HUES6 (cell line): ENCODE data around the gene AFAP1.

Experiments used
- H3K27ac ChIP-seq: 2 replicates; pipeline ENCODE4 v1.7.0; 2013; ENCODE audit warnings: low read depth, mild to moderate bottlenecking, low read length, inconsistent platforms
- H3K27me3 ChIP-seq: 2 replicates; pipeline ENCODE4 v1.6.1; 2013; ENCODE audit warnings: low read length; ENCODE audit not compliant: control insufficient read depth, insufficient read depth
- H3K36me3 ChIP-seq: 2 replicates; pipeline ENCODE4 v1.6.1; 2013; ENCODE audit warnings: low read length; ENCODE audit not compliant: control insufficient read depth, insufficient read depth
- H3K4me1 ChIP-seq: 2 replicates; pipeline ENCODE4 v1.6.1; 2013; ENCODE audit warnings: low read length; ENCODE audit not compliant: control insufficient read depth, insufficient read depth
- H3K4me3 ChIP-seq: 2 replicates; pipeline ENCODE4 v1.5.1; 2013; ENCODE audit warnings: low read depth, low read length
- H3K9ac ChIP-seq: one replicate; pipeline ENCODE4 v1.6.1; 2013; ENCODE audit warnings: mild to moderate bottlenecking, low read length
- H3K9me3 ChIP-seq: 2 replicates; pipeline ENCODE4 v1.6.1; 2013; ENCODE audit warnings: low read depth, low read length; ENCODE audit not compliant: control insufficient read depth, insufficient read depth

AFAP1 gene, protein sequence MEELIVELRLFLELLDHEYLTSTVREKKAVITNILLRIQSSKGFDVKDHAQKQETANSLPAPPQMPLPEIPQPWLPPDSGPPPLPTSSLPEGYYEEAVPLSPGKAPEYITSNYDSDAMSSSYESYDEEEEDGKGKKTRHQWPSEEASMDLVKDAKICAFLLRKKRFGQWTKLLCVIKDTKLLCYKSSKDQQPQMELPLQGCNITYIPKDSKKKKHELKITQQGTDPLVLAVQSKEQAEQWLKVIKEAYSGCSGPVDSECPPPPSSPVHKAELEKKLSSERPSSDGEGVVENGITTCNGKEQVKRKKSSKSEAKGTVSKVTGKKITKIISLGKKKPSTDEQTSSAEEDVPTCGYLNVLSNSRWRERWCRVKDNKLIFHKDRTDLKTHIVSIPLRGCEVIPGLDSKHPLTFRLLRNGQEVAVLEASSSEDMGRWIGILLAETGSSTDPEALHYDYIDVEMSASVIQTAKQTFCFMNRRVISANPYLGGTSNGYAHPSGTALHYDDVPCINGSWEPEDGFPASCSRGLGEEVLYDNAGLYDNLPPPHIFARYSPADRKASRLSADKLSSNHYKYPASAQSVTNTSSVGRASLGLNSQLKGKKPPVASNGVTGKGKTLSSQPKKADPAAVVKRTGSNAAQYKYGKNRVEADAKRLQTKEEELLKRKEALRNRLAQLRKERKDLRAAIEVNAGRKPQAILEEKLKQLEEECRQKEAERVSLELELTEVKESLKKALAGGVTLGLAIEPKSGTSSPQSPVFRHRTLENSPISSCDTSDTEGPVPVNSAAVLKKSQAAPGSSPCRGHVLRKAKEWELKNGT

DNA sequence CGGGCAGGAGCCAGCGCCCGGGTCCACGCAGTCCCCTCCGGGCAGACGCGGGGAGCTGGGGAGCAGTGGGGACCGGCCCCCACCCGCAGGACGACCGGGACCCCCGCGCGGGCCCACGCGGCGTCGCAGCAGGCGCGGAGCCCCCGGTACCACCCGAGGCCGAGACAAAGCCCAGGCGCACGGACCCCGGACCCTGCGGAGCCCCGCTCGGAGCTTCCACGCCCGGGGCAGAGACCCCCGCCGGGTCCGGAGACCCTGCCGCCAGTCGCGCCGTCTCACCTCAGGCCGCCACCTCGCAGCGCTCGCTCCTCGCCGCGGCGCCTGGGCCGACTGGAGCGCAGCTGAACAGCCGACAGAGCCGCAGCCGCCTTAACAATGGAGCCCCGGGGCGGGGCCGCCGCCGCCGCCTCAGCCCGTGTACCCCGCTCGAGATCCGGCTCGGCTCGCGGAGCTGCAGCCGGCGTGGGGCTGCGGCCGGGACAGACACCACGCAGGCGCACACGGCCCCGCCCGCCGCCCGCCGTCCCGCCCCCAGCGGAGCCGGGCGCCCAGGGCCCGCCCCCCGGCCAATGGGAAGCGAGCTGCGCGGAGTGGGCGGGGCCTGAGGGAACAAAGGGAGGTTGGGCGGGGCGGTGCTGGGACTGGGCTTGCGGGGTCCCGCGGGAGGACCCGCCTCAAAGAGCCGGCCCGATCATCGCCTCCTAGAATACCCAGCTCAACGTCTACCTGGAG is at the start of gene AFAP1:
AFAP1 (minus strand) TSS at position 485 of the 732 bp plus-strand sequence. CDS start 67,783 bp downstream, outside the sequence.
- H3K4me3 ChIP-seq, result peak within 1 kb of the TSS; percentile 81
- H3K9ac ChIP-seq, result peak within 1 kb of the TSS; percentile 86
- peak within 1 kb of the TSS; percentile 69; the same call in 1 of the 2 replicates for H3K27ac ChIP-seq
- peaks cover 22% of the 10 kb centered on the region for H3K4me1 ChIP-seq
- no peaks in the 10 kb centered on the region for H3K27me3 ChIP-seq
- no peaks in the 10 kb centered on the region for H3K36me3 ChIP-seq
- no peaks in the 10 kb centered on the region for H3K9me3 ChIP-seq

GRCh38 chr4:7988437-7988836 is 48.8 kb upstream of the AFAP1 start:
- no peak overlapping the region for H3K9ac ChIP-seq
- no peak overlapping the region for H3K4me3 ChIP-seq
- no peaks in the 10 kb centered on the region for H3K27me3 ChIP-seq
- no peaks in the 10 kb centered on the region for H3K36me3 ChIP-seq
- no peaks in the 10 kb centered on the region for H3K9me3 ChIP-seq
- no peak overlapping the region for H3K27ac ChIP-seq
- peaks cover 18% of the 10 kb centered on the region; the same call in 1 of the 2 replicates for H3K4me1 ChIP-seq

DNA sequence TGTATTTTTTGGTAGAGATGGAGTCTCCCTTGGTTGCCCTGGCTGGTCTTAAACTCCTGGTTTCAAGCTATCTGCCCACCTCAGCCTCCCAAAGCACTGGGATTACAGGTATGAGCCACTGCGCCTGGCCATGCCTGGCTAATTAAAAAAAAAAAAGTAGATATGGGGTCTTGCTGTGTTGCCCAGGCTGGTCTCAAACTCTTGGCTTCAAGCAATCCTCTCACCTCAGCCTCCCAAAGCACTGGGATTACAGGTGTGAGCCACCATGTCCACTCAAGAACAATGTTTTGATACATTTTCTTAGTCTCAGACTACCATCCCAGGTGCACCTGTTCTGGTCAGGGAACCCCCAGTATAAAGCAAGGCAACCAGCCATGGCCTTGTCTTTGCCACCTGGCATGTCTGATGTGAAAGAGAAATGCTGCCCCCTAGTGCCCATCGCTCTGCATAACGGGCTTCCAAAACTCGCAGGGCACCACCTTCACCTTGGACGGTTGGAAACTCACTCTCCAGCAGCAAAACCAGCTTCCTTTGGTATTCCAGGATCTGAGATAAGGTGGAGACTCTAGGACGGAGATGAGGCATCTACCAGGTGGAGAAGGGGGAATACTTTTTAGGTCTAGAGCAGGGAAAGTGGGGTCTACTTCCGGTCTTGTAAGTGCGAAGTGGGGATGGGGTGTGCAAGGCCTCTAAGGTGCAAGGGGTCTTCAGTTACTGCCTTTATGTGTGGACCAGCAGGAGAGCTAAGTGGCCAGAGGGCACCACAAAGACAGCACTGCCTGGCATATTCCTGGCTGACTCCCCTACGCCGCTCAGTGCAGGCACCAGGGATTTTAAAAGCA is 47.7 kb upstream of the AFAP1 start:
- peaks cover 18% of the 10 kb centered on the region; the same call in 1 of the 2 replicates for H3K4me1 ChIP-seq
- H3K27me3 ChIP-seq, result no peaks in the 10 kb centered on the region
- no peak overlapping the region for H3K4me3 ChIP-seq
- no peaks in the 10 kb centered on the region for H3K9me3 ChIP-seq
- no peak overlapping the region for H3K27ac ChIP-seq
- no peak overlapping the region for H3K9ac ChIP-seq
- no peaks in the 10 kb centered on the region for H3K36me3 ChIP-seq

DNA sequence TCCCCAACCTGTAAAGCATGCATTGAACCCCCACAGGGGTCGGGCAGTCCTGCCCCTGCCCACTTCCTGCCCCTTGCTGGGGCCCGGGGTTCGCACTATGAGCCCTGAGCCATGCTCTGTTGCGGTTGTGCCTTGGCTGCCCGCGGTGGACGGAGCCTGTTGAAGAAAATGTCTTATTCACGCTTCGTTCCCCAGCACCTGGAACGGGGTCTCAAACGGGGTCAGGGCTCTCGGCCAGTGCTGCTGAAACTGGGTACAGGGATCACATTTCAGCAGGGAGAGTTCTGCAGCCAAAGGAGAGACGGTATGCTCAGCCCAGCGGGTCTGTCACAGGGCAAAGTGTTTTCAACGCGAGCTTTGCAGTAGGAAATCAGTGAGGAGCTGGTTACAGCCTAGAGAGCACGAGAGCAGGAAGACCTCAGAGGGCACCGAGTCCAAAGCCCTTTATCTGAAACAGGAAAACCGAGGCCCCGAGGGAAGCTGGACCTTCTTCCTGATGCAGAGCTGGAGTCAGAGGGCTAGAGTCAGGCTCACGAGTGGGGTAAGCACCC is 46.3 kb upstream of the AFAP1 start:
- no peaks in the 10 kb centered on the region for H3K36me3 ChIP-seq
- H3K27ac ChIP-seq, result no peak overlapping the region
- peaks cover 18% of the 10 kb centered on the region; the same call in 1 of the 2 replicates for H3K4me1 ChIP-seq
- no peak overlapping the region for H3K4me3 ChIP-seq
- no peaks in the 10 kb centered on the region for H3K27me3 ChIP-seq
- H3K9ac ChIP-seq, result no peak overlapping the region
- H3K9me3 ChIP-seq, result no peaks in the 10 kb centered on the region

DNA sequence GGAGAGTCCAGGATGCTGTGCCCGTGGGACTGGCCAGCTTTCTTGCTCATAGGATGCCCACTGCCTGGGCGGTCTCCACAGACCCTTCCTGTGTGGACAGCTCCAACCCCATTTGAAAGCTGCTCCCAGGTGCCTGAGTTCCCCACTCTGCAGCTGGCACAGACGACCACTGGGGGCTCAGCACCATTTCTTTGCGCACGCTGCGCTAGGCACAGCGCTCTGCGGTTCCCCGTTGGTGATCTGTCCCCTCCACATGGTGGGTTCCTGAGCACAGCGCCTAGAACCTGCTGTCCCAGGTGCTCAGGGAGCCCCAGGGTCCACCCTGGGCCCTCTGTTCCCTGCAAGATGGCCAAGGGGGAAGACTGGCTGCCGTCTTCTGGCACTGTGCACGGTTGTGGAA is 45.4 kb upstream of the AFAP1 start:
- Histone ChIP-seq H3K27ac (no peak overlapping the region), H3K27me3 (no peaks in the 10 kb centered on the region), H3K9ac (no peak overlapping the region), H3K4me1 (peaks cover 19% of the 10 kb centered on the region), H3K9me3 (no peaks in the 10 kb centered on the region), H3K4me3 (no peak overlapping the region), H3K36me3 (no peaks in the 10 kb centered on the region)

- H3K9me3 ChIP-seq, result no peaks in the 10 kb centered on the region
- no peak overlapping the region for H3K9ac ChIP-seq
- H3K4me1 ChIP-seq, result peaks cover 26% of the 10 kb centered on the region
- no peak overlapping the region for H3K27ac ChIP-seq
- H3K27me3 ChIP-seq, result no peaks in the 10 kb centered on the region
- H3K4me3 ChIP-seq, result no peak overlapping the region
- H3K36me3 ChIP-seq, result no peaks in the 10 kb centered on the region
Observed at GRCh38 chr4:7984286-7984925, 44.7 kb upstream of the AFAP1 start.

GRCh38 chr4:7983296-7983695 is 43.6 kb upstream of the AFAP1 start:
- Histone ChIP-seq H3K4me3 (no peak overlapping the region), H3K27me3 (no peaks in the 10 kb centered on the region), H3K9me3 (no peaks in the 10 kb centered on the region), H3K4me1 (peaks cover 37% of the 10 kb centered on the region), H3K27ac (no peak overlapping the region), H3K36me3 (no peaks in the 10 kb centered on the region), H3K9ac (no peak overlapping the region)

GRCh38 chr4:7981738-7982394 is 42.2 kb upstream of the AFAP1 start:
- no peak overlapping the region for H3K9ac ChIP-seq
- H3K27ac ChIP-seq, result no peak overlapping the region
- no peak overlapping the region for H3K4me3 ChIP-seq
- no peaks in the 10 kb centered on the region for H3K36me3 ChIP-seq
- H3K4me1 ChIP-seq, result peaks cover 40% of the 10 kb centered on the region
- H3K27me3 ChIP-seq, result no peaks in the 10 kb centered on the region
- H3K9me3 ChIP-seq, result no peaks in the 10 kb centered on the region

DNA sequence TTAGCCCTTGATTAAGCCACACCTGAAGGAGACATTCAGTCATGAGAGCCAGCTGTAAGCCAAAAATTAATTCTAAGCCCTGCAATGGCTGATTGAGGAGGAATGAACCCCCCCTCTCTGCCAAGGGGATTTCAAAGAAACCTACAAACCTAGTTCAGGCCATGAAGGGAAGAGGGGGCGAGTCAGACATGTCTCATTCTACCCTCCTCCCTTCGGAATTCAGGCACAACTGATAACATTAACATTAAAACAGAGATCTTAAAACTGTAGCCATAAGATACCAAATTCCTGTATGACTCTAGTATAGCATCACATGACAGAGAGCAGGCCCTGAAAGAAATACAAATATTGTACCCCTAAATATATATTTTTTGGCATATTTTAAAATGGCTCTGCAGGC is 40.4 kb upstream of the AFAP1 start:
- Histone ChIP-seq H3K9ac (peak overlapping the region; percentile 72), H3K4me3 (no peak overlapping the region), H3K36me3 (no peaks in the 10 kb centered on the region), H3K27me3 (no peaks in the 10 kb centered on the region), H3K9me3 (no peaks in the 10 kb centered on the region), H3K4me1 (peaks cover 31% of the 10 kb centered on the region), H3K27ac (peak overlapping the region; percentile 94)
